GM21390 (cell line): ENCODE results near the gene SLC30A4.
"Not testable (repeated sequence)": the region's sequence is repeated elsewhere in the genome, so short reads cannot be mapped to it uniquely, and the experiment has no call there.

Source experiments
- ATAC-seq: cut with Tn5 transposase; IDR thresholded peaks from one replicate; pipeline ENCODE4 v1.9.1; 2021; ENCODE audit not compliant: unreplicated experiment

SLC30A4 gene

GRCh38 chr15:45510758-45511280 is 11.7 kb downstream of the SLC30A4 start:
- no peak for ATAC-seq

GRCh38 chr15:45507143-45507542 is 15.4 kb downstream of the SLC30A4 start:
- not testable (repeated sequence) for ATAC-seq

DNA sequence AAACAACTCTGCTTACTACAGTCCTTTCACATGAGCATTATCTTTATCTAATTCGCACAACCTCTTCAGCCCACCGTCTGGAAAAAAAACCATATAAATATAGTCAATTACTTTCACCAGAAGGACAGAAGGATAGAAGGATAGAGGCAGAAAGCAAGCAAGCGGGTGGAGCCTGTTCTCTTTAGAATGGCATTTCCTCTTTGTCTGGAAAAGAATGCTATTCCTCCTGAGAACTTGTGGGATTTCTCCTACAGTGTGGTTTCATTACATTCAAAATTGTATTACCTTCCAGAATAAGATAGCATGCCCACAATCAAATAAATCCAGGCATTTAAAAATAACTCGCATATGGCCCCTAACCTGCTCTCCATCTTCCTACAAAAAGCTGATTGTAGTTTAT is 23.1 kb downstream of the SLC30A4 start:
- no peak for ATAC-seq

GRCh38 chr15:45498701-45499100 is 23.9 kb downstream of the SLC30A4 start:
- no peak for ATAC-seq

- ATAC-seq: no peak
These were observed 25.3 kb downstream of the SLC30A4 start for GRCh38 chr15:45497261-45497660.

- no peak for ATAC-seq
These were observed 25.9 kb downstream of the SLC30A4 start for GRCh38 chr15:45496658-45497057.

GRCh38 chr15:45495588-45495987 is 27.0 kb downstream of the SLC30A4 start:
- no peak for ATAC-seq

DNA sequence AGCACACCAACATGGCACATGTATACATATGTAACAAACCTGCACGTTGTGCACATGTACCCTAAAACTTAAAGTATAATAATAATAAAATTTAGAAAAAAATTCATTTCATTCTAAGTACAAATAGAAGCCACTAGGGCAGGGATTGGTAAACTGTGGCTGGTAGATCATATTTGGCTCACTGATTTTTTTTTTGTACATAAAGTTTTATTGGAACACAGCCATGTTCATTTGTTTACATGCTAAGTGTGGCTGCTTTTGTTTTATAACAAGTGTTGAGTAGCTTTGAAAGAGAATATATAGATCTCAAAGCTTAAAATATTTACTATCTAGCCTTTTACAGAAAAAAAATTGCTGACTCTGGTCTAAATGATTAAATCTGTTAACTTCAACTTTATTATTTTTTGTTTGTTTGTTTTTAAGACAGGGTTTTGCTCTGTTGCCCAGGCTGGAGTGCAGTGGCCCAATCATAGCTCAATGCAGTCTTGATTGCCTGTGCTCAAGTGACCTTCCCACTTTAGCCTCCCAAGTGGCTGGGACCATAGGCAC is 32.8 kb downstream of the SLC30A4 start:
- ATAC-seq: no peak

- ATAC-seq: no peak
These were observed 36.2 kb downstream of the SLC30A4 start for GRCh38 chr15:45486317-45486716.

DNA sequence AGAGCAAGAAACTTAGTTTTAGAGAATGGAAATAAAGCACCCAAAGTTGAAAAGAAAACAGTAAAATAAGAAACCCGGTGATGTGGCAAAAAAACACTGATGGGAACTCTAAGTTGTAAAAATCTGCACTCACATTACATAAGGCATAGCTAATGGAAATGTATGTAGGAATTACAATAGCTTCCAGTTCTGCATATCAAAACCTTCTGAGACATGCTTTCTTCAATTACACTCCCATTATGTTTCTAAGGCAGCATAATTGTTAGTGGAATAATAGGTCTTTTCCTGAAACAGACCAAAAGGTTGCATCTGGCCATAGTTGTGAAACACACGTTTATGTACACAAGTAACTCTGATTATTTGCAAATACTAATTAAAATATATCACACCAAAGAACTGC is 41.4 kb downstream of the SLC30A4 start:
- no peak for ATAC-seq

- no peak for ATAC-seq
These were observed 46.1 kb downstream of the SLC30A4 start for GRCh38 chr15:45476410-45476809.

- no peak for ATAC-seq
These were observed 47.8 kb downstream of the SLC30A4 start for GRCh38 chr15:45474799-45475198.

DNA sequence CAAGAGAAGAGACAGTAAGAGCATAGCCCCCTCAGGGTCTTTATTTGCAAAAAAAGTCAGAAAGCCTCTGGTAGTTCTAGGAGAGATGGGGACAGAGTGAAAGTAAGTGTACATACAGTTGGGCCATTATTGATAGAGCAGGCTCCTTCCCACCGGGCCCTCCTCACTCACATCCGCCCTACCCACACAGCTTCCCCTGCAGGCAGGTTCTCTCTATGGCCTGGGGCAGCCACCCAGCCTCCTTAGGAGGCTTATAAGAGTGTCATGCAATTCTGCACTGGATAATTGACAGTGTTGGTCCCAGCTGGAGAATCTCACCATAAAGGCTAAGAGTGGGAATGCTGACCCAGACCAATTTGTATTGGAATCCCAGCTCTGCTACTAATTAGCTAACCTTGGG is 49.5 kb downstream of the SLC30A4 start:
- ATAC-seq: no peak

- no peak for ATAC-seq
These were observed 51.4 kb downstream of the SLC30A4 start for GRCh38 chr15:45471151-45471550.

DNA sequence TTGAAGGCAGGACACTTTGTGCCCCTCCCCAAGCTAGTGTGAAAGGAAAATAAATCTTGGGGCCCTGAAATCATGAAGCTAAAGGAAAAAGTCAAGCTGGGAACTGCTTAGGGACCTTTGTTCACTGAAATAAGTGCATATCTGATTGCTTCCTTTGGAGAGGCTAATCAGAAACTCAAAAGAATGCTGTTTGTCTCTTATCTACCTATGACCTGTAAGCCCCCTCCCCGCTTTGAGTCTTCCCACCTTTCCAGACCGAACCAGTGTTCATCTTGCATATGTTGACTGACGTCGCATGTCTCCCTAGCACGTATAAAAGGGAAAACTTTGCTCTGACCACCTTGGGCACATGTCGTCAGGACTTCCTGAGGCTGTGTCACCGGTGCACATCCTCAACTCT is 53.1 kb downstream of the SLC30A4 start:
- ATAC-seq: no peak

- ATAC-seq: no peak
These were observed 53.5 kb downstream of the SLC30A4 start for GRCh38 chr15:45469027-45469426.

DNA sequence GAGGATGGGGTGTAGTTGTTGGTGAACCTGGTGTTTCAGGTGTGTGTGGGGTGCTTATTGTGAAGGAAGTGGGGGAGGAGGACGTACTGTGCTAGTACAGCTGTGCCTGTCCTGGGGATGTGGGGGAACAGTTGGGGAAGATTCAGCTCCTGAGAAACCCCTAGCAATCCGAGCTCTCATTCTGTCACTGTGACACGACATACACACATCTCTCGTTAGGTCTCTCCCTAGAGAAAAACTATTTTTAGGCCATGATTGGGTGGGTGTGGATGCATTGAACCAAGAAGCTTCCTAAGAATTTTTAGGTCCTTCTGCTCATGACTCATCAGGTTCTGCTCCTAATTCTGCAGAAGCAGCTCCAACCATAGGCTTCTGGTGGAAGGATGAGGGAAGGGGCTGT is 54.3 kb downstream of the SLC30A4 start:
- no peak for ATAC-seq

DNA sequence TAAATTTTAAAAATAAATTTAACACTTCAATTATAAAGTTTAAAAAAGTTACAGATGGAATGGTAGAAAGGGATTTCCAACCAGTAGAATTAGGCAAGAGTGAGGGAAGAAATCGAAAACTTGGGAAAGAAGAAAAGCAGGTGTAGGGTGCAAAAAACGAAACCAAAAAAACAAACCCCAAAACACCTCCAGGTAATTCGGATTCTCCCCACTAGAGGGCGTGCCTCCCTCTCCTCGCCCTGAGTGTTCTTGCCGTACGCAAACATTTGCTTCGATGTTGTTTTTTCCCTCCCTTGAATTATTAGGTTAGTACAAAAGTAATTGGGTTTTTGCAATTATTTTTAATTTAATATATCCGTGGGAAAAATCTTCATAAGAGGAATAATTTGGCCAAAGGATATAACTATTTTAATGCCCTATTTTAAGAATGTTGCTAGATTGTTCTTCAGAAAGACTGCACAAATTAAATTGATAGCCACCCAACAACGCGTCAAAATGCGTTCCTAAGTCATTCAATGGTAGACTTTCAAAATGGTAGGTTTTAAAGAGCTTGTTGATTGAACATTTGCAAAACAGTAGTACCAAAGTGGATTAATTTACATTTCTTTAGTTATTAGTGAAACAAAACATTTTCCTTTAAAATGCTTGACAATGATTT is 63.7 kb downstream of the SLC30A4 start:
- ATAC-seq: no peak

DNA sequence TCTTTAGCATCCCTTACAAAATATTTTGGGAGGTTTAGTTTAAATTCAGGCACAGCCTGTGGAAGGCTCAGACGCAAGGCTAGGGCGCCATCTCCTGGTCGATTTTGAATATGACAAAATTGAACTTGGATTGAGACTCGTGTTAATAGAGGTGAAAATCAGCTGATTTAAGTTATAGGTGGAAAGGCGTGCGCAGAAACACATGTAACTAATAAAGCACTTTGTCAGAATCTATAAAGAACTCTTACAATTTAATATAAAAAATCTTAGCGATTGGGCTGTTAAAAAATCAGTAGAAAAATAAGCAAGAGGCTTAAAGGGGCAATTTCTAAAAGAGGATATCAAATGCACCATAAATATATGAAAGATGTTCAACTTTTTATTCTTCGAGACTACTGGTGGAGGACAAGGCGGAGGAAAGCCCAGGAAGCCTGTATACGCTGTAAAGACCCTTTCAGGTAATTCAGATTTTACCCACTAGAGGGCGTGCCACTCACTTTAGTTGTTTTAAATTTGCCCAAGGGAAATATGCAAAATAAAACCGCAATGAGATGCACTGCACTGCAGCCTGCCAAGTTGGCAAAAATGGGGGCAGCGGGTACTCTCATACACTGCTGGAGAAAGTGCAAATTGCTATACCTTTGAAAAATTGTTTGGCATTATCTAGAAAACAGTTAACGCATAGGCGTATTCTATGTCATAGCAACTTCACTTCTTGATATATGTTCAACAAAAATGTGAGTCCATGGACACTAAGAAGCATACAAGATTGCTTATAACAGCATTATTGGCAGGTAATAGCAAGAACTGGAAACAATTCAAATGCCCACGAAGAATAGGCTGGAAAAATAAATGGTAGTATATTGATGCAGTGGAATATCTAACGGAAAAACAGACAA is 64.7 kb downstream of the SLC30A4 start:
- peak; percentile 46 for ATAC-seq

DNA sequence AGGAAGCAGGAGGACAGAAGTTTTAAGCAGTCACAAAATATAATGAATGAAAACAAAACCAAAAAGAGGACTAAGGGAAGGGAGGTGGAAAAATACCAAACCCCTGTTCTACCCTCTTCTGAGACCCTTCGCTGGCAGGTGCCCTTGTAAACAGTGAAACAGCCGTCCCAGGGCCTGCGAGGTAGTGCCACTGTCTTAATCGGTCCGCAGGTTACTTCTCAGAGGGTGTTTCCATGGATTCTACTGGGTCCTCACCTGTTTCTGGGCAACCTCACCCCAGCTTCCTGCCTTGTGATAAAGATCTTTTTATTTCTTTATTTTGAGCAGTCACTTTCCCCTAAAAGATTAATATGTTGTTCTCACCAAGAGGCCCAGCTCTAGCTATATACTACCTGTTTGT is 65.3 kb downstream of the SLC30A4 start:
- no peak for ATAC-seq

- no peak for ATAC-seq
These were observed 66.1 kb downstream of the SLC30A4 start for GRCh38 chr15:45456212-45457106.
